H9 (cell line): ENCODE results near the gene PDE6G. TPM values are rescaled to one million over a fixed set of nuclear protein-coding genes. Genes with fewer than 3 reads are reported as not detected.

Source experiments
- DNase-seq: peaks from one replicate; pipeline ENCODE4 v3.0.0-alpha.2; 2017
- H2AFZ ChIP-seq: one replicate; pipeline ENCODE4 v1.6.1; 2013; ENCODE audit warnings: mild to moderate bottlenecking, low read length, control low read depth, moderate library complexity
- H2AK5ac ChIP-seq: 2 replicates; pipeline ENCODE4 v1.6.1; 2013; ENCODE audit warnings: low read length, control low read depth, mixed read lengths; ENCODE audit not compliant: insufficient read length
- H2BK120ac ChIP-seq: one replicate; pipeline ENCODE4 v1.6.1; 2013; ENCODE audit warnings: low read depth, mild to moderate bottlenecking, low read length, control low read depth, inconsistent platforms; ENCODE audit not compliant: poor library complexity, severe bottlenecking
- H2BK12ac ChIP-seq: 2 replicates; pipeline ENCODE4 v1.6.1; 2013; ENCODE audit warnings: low read length, control low read depth, mixed read lengths, low read depth; ENCODE audit not compliant: insufficient read length
- H2BK15ac ChIP-seq: 2 replicates; pipeline ENCODE4 v1.6.1; 2013; ENCODE audit warnings: low read depth, low read length, control low read depth
- H2BK20ac ChIP-seq: one replicate; pipeline ENCODE4 v1.6.1; 2013; ENCODE audit warnings: low read depth, mild to moderate bottlenecking, low read length, control low read depth, inconsistent platforms; ENCODE audit not compliant: poor library complexity, severe bottlenecking
- H2BK5ac ChIP-seq: 2 replicates; pipeline ENCODE4 v1.6.1; 2013; ENCODE audit warnings: low read length, control low read depth, mixed read lengths; ENCODE audit not compliant: insufficient read length
- H3K14ac ChIP-seq: 2 replicates; pipeline ENCODE4 v1.6.1; 2013; ENCODE audit warnings: low read length, control low read depth; ENCODE audit not compliant: insufficient read depth
- H3K18ac ChIP-seq: 2 replicates; pipeline ENCODE4 v1.6.1; 2013; ENCODE audit warnings: low read depth, mild to moderate bottlenecking, mixed read lengths, low read length, control low read depth; ENCODE audit not compliant: insufficient read length
- H3K23ac ChIP-seq: 2 replicates; pipeline ENCODE4 v1.6.1; 2013; ENCODE audit warnings: low read length, control low read depth, mixed read lengths, low read depth; ENCODE audit not compliant: insufficient read length
- H3K23me2 ChIP-seq: 2 replicates; pipeline ENCODE4 v1.6.1; 2013; ENCODE audit warnings: low read depth, mild to moderate bottlenecking, mixed read lengths, low read length, control low read depth; ENCODE audit not compliant: insufficient read length, poor library complexity, severe bottlenecking
- H3K27ac ChIP-seq: 2 replicates; pipeline ENCODE4 v1.5.1; 2013; ENCODE audit warnings: low read length, control low read depth, mixed read lengths, low read depth; ENCODE audit not compliant: insufficient read length
- H3K27me3 ChIP-seq: 2 replicates; pipeline ENCODE4 v1.6.1; 2013; ENCODE audit warnings: low read length, control low read depth, inconsistent platforms; ENCODE audit not compliant: insufficient read depth
- H3K4ac ChIP-seq: 2 replicates; pipeline ENCODE4 v1.6.1; 2013; ENCODE audit warnings: low read depth, mild to moderate bottlenecking, control low read depth, inconsistent platforms, low read length, moderate library complexity
- H3K4me1 ChIP-seq: 2 replicates; pipeline ENCODE4 v1.6.1; 2013; ENCODE audit warnings: low read length, control low read depth, inconsistent platforms; ENCODE audit not compliant: insufficient read depth
- H3K4me2 ChIP-seq: 2 replicates; pipeline ENCODE4 v1.6.1; 2013; ENCODE audit warnings: low read length, control low read depth, mixed read lengths; ENCODE audit not compliant: insufficient read length, insufficient read depth
- H3K56ac ChIP-seq: 2 replicates; pipeline ENCODE4 v1.6.1; 2013; ENCODE audit warnings: low read depth, mild to moderate bottlenecking, mixed read lengths, low read length, control low read depth; ENCODE audit not compliant: insufficient read length
- H3K79me1 ChIP-seq: 2 replicates; pipeline ENCODE4 v1.6.1; 2013; ENCODE audit warnings: low read depth, mild to moderate bottlenecking, moderate library complexity, low read length, control low read depth, inconsistent platforms; ENCODE audit not compliant: insufficient read depth, poor library complexity, severe bottlenecking
- H3K79me2 ChIP-seq: 2 replicates; pipeline ENCODE4 v1.6.1; 2013; ENCODE audit warnings: low read length, control low read depth, inconsistent platforms; ENCODE audit not compliant: insufficient read depth
- H3K9ac ChIP-seq: 2 replicates; pipeline ENCODE4 v1.6.1; 2013; ENCODE audit warnings: low read length, control low read depth, mixed read lengths; ENCODE audit not compliant: insufficient read length; ENCODE audit errors: extremely low read depth
- H3K9me3 ChIP-seq: one replicate; pipeline ENCODE4 v1.6.1; 2013; ENCODE audit warnings: low read depth, low read length, inconsistent platforms; ENCODE audit not compliant: control insufficient read depth
- H3T11ph ChIP-seq: one replicate; pipeline ENCODE4 v1.6.1; 2013; ENCODE audit warnings: mild to moderate bottlenecking, low read length, control low read depth, inconsistent platforms
- H4K20me1 ChIP-seq: one replicate; pipeline ENCODE4 v1.6.1; 2013; ENCODE audit not compliant: control insufficient read depth, insufficient read length, insufficient read depth
- H4K5ac ChIP-seq: 2 replicates; pipeline ENCODE4 v1.6.1; 2013; ENCODE audit warnings: low read depth, mild to moderate bottlenecking, mixed read lengths, low read length, control low read depth; ENCODE audit not compliant: insufficient read length
- H4K8ac ChIP-seq: replicated peaks from 2 replicates; pipeline ENCODE4 v1.6.1; 2013; ENCODE audit warnings: low read length, control low read depth, mixed read lengths, low read depth; ENCODE audit not compliant: insufficient read length
- H4K91ac ChIP-seq: 2 replicates; pipeline ENCODE4 v1.6.1; 2013; ENCODE audit warnings: low read depth, mild to moderate bottlenecking, moderate library complexity, mixed read lengths, low read length, control low read depth; ENCODE audit not compliant: insufficient read length
- H3K27ac Mint-ChIP-seq, 3 experiments: 2 replicates in 2 of 3; 3 replicates in 1 of 3; pipeline ENCODE4 v1.8.0; 2020 to 2021; ENCODE audit warnings: mixed read lengths in 3 of 3, mild to moderate bottlenecking in 1 of 3, moderate library complexity in 1 of 3
- H3K27me3 Mint-ChIP-seq: 2 replicates; pipeline ENCODE4 v1.8.0; 2021; ENCODE audit warnings: low read depth, mild to moderate bottlenecking, moderate library complexity, mixed read lengths
- H3K36me3 Mint-ChIP-seq, 3 experiments: 2 replicates in 2 of 3; 3 replicates in 1 of 3; pipeline ENCODE4 v1.8.0; 2020 to 2021; ENCODE audit warnings: low read depth in 3 of 3, mixed read lengths in 3 of 3; ENCODE audit not compliant: insufficient read depth in 1 of 3
- H3K4me1 Mint-ChIP-seq, 2 experiments: 2 replicates each; pipeline ENCODE4 v1.8.0; 2020; ENCODE audit warnings: mixed read lengths in 2 of 2
- H3K4me3 Mint-ChIP-seq, 2 experiments: 2 replicates in 1 of 2; 3 replicates in 1 of 2; pipeline ENCODE4 v1.8.0; 2020 to 2021; ENCODE audit warnings: mild to moderate bottlenecking in 2 of 2, mixed read lengths in 2 of 2, moderate library complexity in 1 of 2
- H3K9me3 Mint-ChIP-seq, 2 experiments: 2 replicates in 1 of 2; 3 replicates in 1 of 2; pipeline ENCODE4 v1.8.0; 2020; ENCODE audit warnings: mild to moderate bottlenecking in 2 of 2, mixed read lengths in 2 of 2, moderate library complexity in 1 of 2
- WGBS: extraction: QIAGEN DNeasy Blood & Tissue Kit; methylation state at CpG from one replicate; pipeline ENCODE4 v1.1.7; 2013; ENCODE audit warnings: missing lambda C conversion rate, low lambda C conversion rate, mixed read lengths; ENCODE audit not compliant: insufficient read length; ENCODE audit errors: extremely low coverage; 5-methylcytosine and 5-hydroxymethylcytosine counted together
- total RNA-seq: library from RNA; stranded (reverse); gene quantifications from 2 replicates; pipeline ENCODE4 v1.2.1, GENCODE V29; 2021
- TF ChIP-seq, protein P1 (sequence below): fragments of 200-600 bp; sonication (generic); conservative IDR thresholded peaks from 3 replicates; pipeline ENCODE4 v1.8.0; 2021; ENCODE audit warnings: antibody characterized with exemption, mild to moderate bottlenecking

The PDE6G gene
- total RNA-seq, 1 experiment from 2014 or later, result 5.7 TPM

DNA sequence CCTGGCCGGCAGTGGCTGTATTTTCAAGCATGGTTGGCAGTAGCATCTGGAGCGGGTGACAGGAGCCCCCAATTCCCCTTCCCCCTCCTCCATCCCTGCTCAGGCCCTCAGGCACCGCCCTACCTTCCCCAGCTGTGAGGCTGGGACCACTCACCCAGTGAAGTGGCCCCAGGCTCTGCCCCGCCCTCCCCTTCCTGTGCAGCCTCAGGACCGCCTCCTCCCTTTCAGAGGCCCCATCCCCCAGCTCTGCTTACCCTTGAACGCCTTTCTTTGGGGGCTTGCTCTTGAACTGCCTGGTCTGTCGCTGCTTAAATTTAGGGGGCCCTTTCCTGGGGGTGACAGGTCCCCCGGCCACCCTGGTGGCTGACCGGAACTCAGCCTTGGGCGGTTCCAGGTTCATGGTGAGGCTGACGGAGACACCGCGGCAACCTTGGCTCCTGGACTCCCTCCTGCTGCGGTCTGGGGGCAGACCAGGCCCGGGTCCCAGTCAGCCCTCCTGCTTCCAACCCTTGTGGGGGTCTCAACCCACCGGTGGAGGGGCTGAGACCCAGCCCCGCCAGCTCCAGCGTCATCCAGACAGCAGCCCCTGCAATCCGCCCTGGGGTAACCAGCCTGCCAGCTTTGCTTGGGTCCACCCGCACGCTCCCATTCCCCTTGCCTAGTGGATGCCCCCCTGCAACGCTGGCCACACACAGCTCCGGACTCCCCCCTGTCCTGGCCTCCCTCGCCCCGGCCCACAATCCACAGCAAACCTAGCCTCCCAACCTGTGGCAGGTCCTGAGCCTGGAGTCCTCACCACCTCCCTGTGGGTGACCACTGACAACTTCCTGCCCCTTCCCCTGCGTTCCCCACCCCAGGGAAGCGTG is 3.2 kb downstream of the PDE6G start:
- no peaks in the 10 kb centered on the region for H3K9me3 ChIP-seq
- no peak overlapping the region for H3K23ac ChIP-seq
- H2BK120ac ChIP-seq, result no peak overlapping the region
- Mint-ChIP-seq H3K27me3 (peaks cover 2% of the 10 kb centered on the region), H3K9me3 (no peaks in the 10 kb centered on the region; a peak in 2 of 5 replicates), H3K36me3 (no peaks in the 10 kb centered on the region), H3K4me1 (peaks cover 10 to 17% of the 10 kb centered on the region in 2 experiments), H3K27ac (no peak overlapping the region), H3K4me3 (peak overlapping the region; percentile 44 to 68; a peak in 4 of 5 replicates)
- H4K91ac ChIP-seq, result no peak overlapping the region
- H3K14ac ChIP-seq, result peak overlapping the region; percentile 67
- H3K56ac ChIP-seq, result no peak overlapping the region
- TF ChIP-seq, protein P1, sequence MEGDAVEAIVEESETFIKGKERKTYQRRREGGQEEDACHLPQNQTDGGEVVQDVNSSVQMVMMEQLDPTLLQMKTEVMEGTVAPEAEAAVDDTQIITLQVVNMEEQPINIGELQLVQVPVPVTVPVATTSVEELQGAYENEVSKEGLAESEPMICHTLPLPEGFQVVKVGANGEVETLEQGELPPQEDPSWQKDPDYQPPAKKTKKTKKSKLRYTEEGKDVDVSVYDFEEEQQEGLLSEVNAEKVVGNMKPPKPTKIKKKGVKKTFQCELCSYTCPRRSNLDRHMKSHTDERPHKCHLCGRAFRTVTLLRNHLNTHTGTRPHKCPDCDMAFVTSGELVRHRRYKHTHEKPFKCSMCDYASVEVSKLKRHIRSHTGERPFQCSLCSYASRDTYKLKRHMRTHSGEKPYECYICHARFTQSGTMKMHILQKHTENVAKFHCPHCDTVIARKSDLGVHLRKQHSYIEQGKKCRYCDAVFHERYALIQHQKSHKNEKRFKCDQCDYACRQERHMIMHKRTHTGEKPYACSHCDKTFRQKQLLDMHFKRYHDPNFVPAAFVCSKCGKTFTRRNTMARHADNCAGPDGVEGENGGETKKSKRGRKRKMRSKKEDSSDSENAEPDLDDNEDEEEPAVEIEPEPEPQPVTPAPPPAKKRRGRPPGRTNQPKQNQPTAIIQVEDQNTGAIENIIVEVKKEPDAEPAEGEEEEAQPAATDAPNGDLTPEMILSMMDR, result no peak
- no peak overlapping the region for H2BK15ac ChIP-seq
- H4K5ac ChIP-seq, result no peak overlapping the region
- no peak overlapping the region for H2BK20ac ChIP-seq
- H4K8ac ChIP-seq, result no peak overlapping the region
- no peaks in the 10 kb centered on the region; the same call in 1 of the 2 replicates for H3K27me3 ChIP-seq
- no peaks in the 10 kb centered on the region for H3K79me1 ChIP-seq
- H2AK5ac ChIP-seq, result no peak overlapping the region
- no peak overlapping the region for H2BK5ac ChIP-seq
- H3K4me1 ChIP-seq, result peaks cover 3% of the 10 kb centered on the region; the same call in 1 of the 2 replicates
- DNase-seq, result peak; percentile 88
- no CpG with 5 or more reads among the region's 27 CpGs for WGBS
- no peaks in the 10 kb centered on the region for H4K20me1 ChIP-seq
- no peak overlapping the region for H2BK12ac ChIP-seq
- H3K23me2 ChIP-seq, result peaks cover 4% of the 10 kb centered on the region
- no peak overlapping the region for H3K4ac ChIP-seq
- no peak overlapping the region for H3K27ac ChIP-seq
- peak overlapping the region; percentile 25 for H3K18ac ChIP-seq
- no peak overlapping the region for H2AFZ ChIP-seq
- H3K79me2 ChIP-seq, result no peaks in the 10 kb centered on the region
- peak overlapping the region; percentile 28 for H3K4me2 ChIP-seq
- H3K9ac ChIP-seq, result no peak overlapping the region
- no peak overlapping the region for H3T11ph ChIP-seq
